ENCODE results near the gene JUND.

DNA sequence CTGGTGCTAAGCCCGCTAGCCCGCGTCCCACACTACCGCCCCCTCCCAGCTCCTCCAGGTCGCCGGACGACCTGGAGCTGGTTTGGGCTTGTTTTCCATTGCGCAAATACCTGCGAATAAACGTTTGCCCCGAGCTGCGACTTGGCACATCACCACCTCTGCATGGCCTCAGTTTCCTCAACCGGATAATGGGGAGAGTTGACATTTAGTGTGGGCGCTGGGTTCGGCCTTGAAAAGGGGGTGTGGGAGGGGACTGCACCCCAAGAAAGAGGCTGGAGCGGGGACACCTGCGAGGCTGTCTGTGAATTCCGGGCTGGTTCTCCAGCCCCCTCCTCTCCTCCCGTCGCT lies 11.0 kb upstream of the JUND start:
- TF ChIP-seq EZH2 (IDR thresholded peaks at IDR 0.05; ENCODE audit: low read length): no peak
- TF ChIP-seq, protein P1, sequence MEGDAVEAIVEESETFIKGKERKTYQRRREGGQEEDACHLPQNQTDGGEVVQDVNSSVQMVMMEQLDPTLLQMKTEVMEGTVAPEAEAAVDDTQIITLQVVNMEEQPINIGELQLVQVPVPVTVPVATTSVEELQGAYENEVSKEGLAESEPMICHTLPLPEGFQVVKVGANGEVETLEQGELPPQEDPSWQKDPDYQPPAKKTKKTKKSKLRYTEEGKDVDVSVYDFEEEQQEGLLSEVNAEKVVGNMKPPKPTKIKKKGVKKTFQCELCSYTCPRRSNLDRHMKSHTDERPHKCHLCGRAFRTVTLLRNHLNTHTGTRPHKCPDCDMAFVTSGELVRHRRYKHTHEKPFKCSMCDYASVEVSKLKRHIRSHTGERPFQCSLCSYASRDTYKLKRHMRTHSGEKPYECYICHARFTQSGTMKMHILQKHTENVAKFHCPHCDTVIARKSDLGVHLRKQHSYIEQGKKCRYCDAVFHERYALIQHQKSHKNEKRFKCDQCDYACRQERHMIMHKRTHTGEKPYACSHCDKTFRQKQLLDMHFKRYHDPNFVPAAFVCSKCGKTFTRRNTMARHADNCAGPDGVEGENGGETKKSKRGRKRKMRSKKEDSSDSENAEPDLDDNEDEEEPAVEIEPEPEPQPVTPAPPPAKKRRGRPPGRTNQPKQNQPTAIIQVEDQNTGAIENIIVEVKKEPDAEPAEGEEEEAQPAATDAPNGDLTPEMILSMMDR (optimal IDR thresholded peaks at IDR 0.05 in 1 of 3, IDR thresholded peaks at IDR 0.05 in 1 of 3, conservative IDR thresholded peaks at IDR 0.05 in 1 of 3; ENCODE audit: extremely low read depth in 1 of 3, insufficient read depth in 2 of 3, low read length in 3 of 3): no peak
